Chondrocyte (in vitro differentiated cells): ENCODE results near the gene FOXK1. TPM values are rescaled to one million over a fixed set of nuclear protein-coding genes. Genes with fewer than 3 reads are reported as not detected.

Experiments used
- DNase-seq: peaks from one replicate; pipeline ENCODE4 v3.0.0; 2021; ENCODE audit warnings: mixed read lengths, low spot score
- H3K27ac Mint-ChIP-seq: one replicate; pipeline ENCODE4 v1.8.0; 2021; ENCODE audit warnings: mild to moderate bottlenecking, moderate library complexity, mixed read lengths; ENCODE audit not compliant: unreplicated experiment
- H3K27me3 Mint-ChIP-seq: 2 replicates; pipeline ENCODE4 v1.8.0; 2021; ENCODE audit warnings: low read depth, mixed read lengths
- H3K36me3 Mint-ChIP-seq: 2 replicates; pipeline ENCODE4 v1.8.0; 2021; ENCODE audit warnings: low read depth, mixed read lengths
- H3K4me1 Mint-ChIP-seq: 2 replicates; pipeline ENCODE4 v1.8.0; 2021; ENCODE audit warnings: low read depth, mild to moderate bottlenecking, mixed read lengths
- H3K4me3 Mint-ChIP-seq: one replicate; pipeline ENCODE4 v1.8.0; 2021; ENCODE audit warnings: mild to moderate bottlenecking, moderate library complexity, mixed read lengths; ENCODE audit not compliant: unreplicated experiment
- H3K9me3 Mint-ChIP-seq: 2 replicates; pipeline ENCODE4 v1.8.0; 2021; ENCODE audit warnings: low read depth, mixed read lengths
- CTCF ChIP-seq: fragments of 200-600 bp; sonication (generic); IDR thresholded peaks from 2 replicates; pipeline ENCODE4 v1.5.0; 2021; ENCODE audit warnings: antibody characterized with exemption, mild to moderate bottlenecking, moderate library complexity
- total RNA-seq: library from RNA; stranded (reverse); gene quantifications from 3 replicates; pipeline ENCODE4 v1.2.1, GENCODE V29; 2021

FOXK1 gene
- total RNA-seq, 1 donor from 2014 or later: 77.9 TPM

- peaks cover 22% of the 10 kb centered on the region for H3K4me1 Mint-ChIP-seq
- peak; percentile 61 for TF ChIP-seq CTCF
- no peaks in the 10 kb centered on the region for H3K9me3 Mint-ChIP-seq
- H3K36me3 Mint-ChIP-seq: peaks cover 24% of the 10 kb centered on the region
- DNase-seq: no peak
- H3K27ac Mint-ChIP-seq: no peak overlapping the region
- H3K27me3 Mint-ChIP-seq: no peaks in the 10 kb centered on the region
- H3K4me3 Mint-ChIP-seq: no peak overlapping the region
These were observed 83.8 kb downstream of the FOXK1 start for GRCh38 chr7:4765776-4766490.

- no peak for TF ChIP-seq CTCF
- peaks cover 18% of the 10 kb centered on the region for H3K36me3 Mint-ChIP-seq
- H3K9me3 Mint-ChIP-seq: no peaks in the 10 kb centered on the region
- no peak overlapping the region for H3K4me3 Mint-ChIP-seq
- no peak overlapping the region for H3K27ac Mint-ChIP-seq
- H3K27me3 Mint-ChIP-seq: no peaks in the 10 kb centered on the region
- H3K4me1 Mint-ChIP-seq: peaks cover 22% of the 10 kb centered on the region
- DNase-seq: no peak
These were observed 84.8 kb downstream of the FOXK1 start for GRCh38 chr7:4766666-4767519.

GRCh38 chr7:4768597-4769569 is 86.8 kb downstream of the FOXK1 start:
- Mint-ChIP-seq H3K27me3 (no peaks in the 10 kb centered on the region), H3K36me3 (peaks cover 9% of the 10 kb centered on the region), H3K4me3 (no peak overlapping the region), H3K9me3 (no peaks in the 10 kb centered on the region), H3K27ac (no peak overlapping the region), H3K4me1 (peaks cover 26% of the 10 kb centered on the region)
- TF ChIP-seq CTCF: no peak
- no peak for DNase-seq

- no peak for DNase-seq
- Mint-ChIP-seq H3K4me1 (peaks cover 35% of the 10 kb centered on the region), H3K4me3 (no peak overlapping the region), H3K36me3 (peaks cover 8% of the 10 kb centered on the region), H3K27ac (peak overlapping the region; percentile 58), H3K9me3 (no peaks in the 10 kb centered on the region), H3K27me3 (no peaks in the 10 kb centered on the region)
- no peak for TF ChIP-seq CTCF
These were observed 87.7 kb downstream of the FOXK1 start for GRCh38 chr7:4769761-4770160.
